ENCODE measurements around the gene GCA.

GRCh38 chr2:162324953-162325352, 19.0 kb upstream of the GCA start:
- no peak for TF ChIP-seq CTCF (IDR thresholded peaks at IDR 0.05)
- TF ChIP-seq POLR2A (IDR thresholded peaks at IDR 0.05) = no peak
